Adipose tissue (tissue), 3 donors: ENCODE data around the gene CCR3. TPM values are rescaled to one million over a fixed set of nuclear protein-coding genes. Genes with fewer than 3 reads are reported as not detected.
"Not testable (repeated sequence)": the region's sequence is repeated elsewhere in the genome, so short reads cannot be mapped to it uniquely, and the experiment has no call there.

Source experiments
- H3K27ac ChIP-seq: one replicate; pipeline ENCODE4 v1.5.1; 2013; ENCODE audit warnings: low read depth, low read length
- WGBS, 3 donors: extraction: QIAGEN DNeasy Blood & Tissue Kit; methylation state at CpG; one replicate each; pipeline ENCODE4 v1.1.7; 2013; 5-methylcytosine and 5-hydroxymethylcytosine counted together
- polyA plus RNA-seq, 3 donors: library from polyadenylated mRNA; stranded (reverse); fragments of 200-250 nt; gene quantifications; one replicate each; pipeline ENCODE4 v1.2.3, GENCODE V29; 2013
- donor health status: healthy with polysubstance abuse.
- donor health status: Bipolar disorder and iron deficiency.
- donor health status: healthy.

Gene CCR3
- polyA plus RNA-seq: under 1 TPM in 1 of 3 donors, not detected in 2; 0.04 TPM

DNA sequence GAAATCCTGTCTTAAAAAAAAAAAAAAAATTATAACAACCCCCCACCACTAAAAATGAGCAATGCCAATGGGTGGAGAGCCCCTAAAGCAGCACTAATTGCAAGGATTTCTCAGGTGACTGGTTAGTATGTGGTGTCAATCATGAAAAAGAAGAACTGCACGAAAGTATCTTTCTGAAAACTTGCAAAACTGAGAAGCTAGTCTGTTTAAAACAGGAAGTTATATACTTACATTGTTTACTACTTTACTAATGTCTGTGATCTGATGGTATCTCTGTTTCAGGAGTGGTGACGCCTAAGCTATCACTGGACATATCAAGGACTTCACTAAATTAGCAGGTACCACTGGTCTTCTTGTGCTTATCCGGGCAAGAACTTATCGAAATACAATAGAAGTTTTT is at the start of gene CCR3:
Gene CCR3, plus strand, starts transcription at position 341 of the 400 bp plus-strand sequence. CDS start 22,699 bp downstream, outside the sequence.
- WGBS, 3 donors: 65 to 77% (median 72%) methylated on average over 4 of the region's 4 CpGs
- no peak within 1 kb of the TSS for H3K27ac ChIP-seq

- 70 to 92% (median 88%) methylated on average over 5 of the region's 5 CpGs for WGBS, 3 donors
Observed at GRCh38 chr3:46192939-46193338, 49.3 kb upstream of the CCR3 start.

DNA sequence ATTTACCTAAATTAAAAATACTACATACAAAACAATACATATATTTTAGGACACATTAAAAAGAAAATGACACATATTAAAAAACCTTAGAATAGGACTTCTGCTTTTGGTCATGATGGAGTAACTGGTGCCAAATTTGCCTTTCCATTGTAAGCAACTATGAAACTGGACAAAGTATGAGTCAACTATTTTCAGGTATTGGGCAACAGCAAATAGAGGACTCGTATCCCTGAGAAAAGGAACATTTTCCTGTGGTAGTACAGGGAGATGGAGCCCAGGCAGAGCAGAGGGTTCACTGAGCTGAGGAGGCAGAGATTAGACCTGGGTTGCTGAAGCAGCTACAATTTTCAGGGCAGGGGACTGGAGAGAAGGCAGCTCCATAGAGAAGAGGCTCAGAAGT is 48.8 kb upstream of the CCR3 start:
- WGBS, 3 donors: 50 to 72% (median 61%) methylated on average over 1 of the region's 1 CpG
- H3K27ac ChIP-seq: no peak overlapping the region

More at GRCh38 chr3:46192939-46193338, 49.3 kb upstream of the CCR3 start:
- no peak overlapping the region for H3K27ac ChIP-seq

GRCh38 chr3:46194868-46195553 is 47.2 kb upstream of the CCR3 start:
- H3K27ac ChIP-seq: no peak overlapping the region

GRCh38 chr3:46196261-46196957 is 45.9 kb upstream of the CCR3 start:
- H3K27ac ChIP-seq: no peak overlapping the region
- 79 to 88% (median 82%) methylated on average over 7 of the region's 7 CpGs for WGBS, 3 donors

More at GRCh38 chr3:46194868-46195553, 47.2 kb upstream of the CCR3 start:
- WGBS, 3 donors: 87 to 91% (median 87%) methylated on average over 4 of the region's 4 CpGs

DNA sequence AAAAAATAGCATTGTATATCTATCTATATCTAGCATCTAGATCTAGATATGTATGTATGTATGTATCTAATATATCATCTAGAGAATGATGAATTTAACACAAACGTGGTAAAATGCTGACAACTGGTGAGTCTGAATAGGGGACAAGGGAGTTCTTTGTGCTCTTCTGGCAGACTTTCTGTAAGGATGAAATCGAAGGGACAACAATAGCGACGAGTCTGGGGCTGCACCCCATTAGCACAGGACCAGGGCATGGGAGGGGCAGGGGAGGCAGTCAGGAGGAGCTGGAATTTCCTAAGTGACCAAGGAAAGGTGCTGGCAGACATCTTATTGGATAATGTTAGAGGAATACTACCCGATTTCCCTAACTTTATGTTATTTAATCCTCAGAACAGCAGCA is 42.0 kb upstream of the CCR3 start:
- H3K27ac ChIP-seq: no peak overlapping the region
- WGBS, 3 donors: 59 to 77% (median 76%) methylated on average over 5 of the region's 5 CpGs

DNA sequence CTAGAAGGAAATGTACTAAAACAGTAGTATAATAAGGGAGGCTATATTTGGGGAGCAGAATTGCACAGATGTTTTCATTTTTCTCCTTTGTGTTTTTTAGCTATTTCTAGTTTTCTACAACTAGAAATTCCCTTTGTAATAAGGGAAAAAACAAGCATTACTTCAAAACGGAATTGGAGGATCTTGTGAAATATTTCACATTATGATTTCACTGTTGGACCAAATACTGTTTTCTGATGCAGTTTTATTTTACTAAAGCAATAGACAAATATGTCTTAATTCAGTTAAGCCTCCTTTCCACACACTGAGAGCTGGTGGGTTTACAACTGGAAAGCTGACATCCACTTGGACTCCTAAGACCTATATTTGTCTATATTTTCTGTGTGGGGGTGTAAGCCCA is 41.5 kb upstream of the CCR3 start:
- WGBS, 3 donors: 23 to 50% (median 28%) methylated on average over 1 of the region's 1 CpG

GRCh38 chr3:46202535-46202934 is 39.7 kb upstream of the CCR3 start:
- 77 to 81% (median 79%) methylated on average over 4 of the region's 4 CpGs for WGBS, 3 donors
- H3K27ac ChIP-seq: no peak overlapping the region

More for the DNA sequence above, 41.5 kb upstream of the CCR3 start:
- no peak overlapping the region for H3K27ac ChIP-seq

DNA sequence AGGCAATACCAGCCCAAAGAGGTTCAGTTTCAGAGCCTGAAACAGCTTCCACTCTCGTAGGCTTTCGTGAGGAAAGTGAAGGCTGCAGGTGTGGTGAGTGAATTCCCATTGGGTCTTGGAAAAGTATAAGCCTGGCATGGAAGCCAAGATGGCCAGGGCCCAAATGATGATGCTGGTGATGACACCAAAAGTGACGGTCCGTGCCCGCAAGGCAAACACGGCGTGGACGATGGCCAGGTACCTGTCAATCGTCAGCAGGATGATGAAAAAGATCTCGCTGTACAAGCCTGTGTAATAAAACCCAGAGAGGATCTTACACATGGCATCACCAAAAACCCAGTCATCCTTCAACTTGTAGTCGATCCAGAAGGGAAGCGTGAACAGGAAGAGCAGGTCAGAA is 38.6 kb upstream of the CCR3 start:
- H3K27ac ChIP-seq: no peak overlapping the region
- WGBS, 3 donors: 92 to 96% (median 96%) methylated on average over 12 of the region's 12 CpGs

GRCh38 chr3:46205286-46205960 is 36.8 kb upstream of the CCR3 start:
- no peak overlapping the region for H3K27ac ChIP-seq
- 59 to 65% (median 62%) methylated on average over 2 of the region's 2 CpGs for WGBS, 3 donors

DNA sequence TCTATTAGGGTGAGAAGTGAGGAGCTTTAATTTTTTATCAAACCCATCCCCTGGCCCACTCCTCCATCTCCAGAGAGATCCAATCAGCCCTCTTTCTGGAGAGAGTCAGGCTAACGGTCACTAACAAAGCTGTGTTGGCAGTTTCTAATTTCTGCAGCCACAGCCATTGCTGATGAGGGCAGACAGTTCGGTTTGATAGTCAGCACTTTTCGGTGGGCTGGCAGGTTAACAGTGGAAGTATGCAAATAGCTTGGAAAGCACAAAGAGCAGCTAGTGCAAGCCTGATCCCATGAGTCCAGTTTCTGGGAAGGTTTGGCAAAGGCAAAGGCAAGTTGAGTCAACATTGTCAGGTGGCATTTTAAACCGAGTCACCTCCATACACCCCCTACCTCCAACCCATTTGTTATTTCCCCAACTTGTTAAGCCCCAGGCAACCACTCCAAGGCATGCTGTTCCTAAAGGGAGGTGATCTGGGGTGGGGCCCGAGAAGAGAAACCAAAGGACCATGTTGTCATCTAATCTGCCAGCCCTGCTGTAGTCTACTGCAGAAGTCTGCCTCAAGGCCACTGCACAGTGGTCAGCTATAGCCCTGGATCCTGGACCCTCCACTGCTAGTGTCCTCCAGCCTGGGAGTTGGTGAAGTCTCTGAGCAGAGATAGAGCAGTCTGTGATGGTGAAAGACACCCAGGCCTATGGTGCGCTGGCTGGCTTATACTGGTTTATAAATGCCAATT is 35.8 kb upstream of the CCR3 start:
- 69 to 73% (median 69%) methylated on average over 6 of the region's 6 CpGs for WGBS, 3 donors

DNA sequence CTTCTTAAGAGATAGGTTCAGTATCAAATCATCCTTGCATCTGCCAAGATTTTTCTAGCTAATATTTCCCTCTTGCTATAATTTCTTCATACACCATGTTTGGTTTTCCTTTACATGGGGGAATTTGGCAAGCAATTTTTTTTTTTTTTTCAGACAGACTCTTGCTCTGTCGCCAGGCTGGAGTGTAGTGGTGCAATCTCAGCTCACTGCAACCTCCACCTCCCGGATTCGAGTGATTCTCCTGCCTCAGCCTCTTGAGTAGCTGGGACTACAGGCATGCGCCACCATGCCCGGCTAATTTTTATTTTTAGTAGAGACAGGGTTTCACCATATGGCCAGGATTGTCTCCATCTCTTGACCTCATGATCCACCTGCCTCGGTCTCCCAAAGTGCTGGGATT is 34.7 kb upstream of the CCR3 start:
- WGBS, 3 donors: 68 to 84% (median 74%) methylated on average over 6 of the region's 6 CpGs
- H3K27ac ChIP-seq: not testable (repeated sequence)

More for the DNA sequence above, 35.8 kb upstream of the CCR3 start:
- H3K27ac ChIP-seq: no peak overlapping the region

GRCh38 chr3:46208167-46208704 is 34.0 kb upstream of the CCR3 start, which contains the start of gene CCR1:
CCR1 (minus strand) TSS chr3:46208313; CDS start chr3:46204313, 4,000 bp downstream.
- H3K27ac ChIP-seq: no peak within 1 kb of the TSS
- WGBS, 3 donors: 12 to 21% (median 15%) methylated on average over 3 of the region's 3 CpGs

DNA sequence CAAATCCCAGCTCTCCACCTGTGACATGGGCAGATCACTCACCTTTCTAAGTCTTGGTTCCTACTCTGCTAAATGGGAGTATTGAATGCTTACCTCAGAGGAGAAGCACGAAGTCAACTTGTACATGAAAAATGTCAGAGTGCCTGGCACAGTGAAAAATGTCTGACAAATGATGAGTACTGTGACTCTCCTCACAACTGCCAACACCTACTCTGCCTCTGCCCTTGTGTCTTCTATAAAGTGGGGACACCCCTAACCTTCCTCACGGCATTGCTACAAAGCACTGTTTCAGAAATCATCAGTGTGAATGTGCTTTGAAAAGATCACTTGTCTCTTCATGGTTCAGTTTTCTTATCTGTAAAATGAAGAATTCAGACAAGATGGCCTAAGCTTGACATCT is 33.2 kb upstream of the CCR3 start:
- WGBS, 3 donors: 45 to 68% (median 49%) methylated on average over 2 of the region's 2 CpGs
- no peak overlapping the region for H3K27ac ChIP-seq

GRCh38 chr3:46209746-46210470 is 32.4 kb upstream of the CCR3 start:
- H3K27ac ChIP-seq: no peak overlapping the region
- WGBS, 3 donors: 76 to 85% (median 79%) methylated on average over 3 of the region's 3 CpGs

- H3K27ac ChIP-seq: no peak overlapping the region
- 66 to 76% (median 68%) methylated on average over 6 of the region's 6 CpGs for WGBS, 3 donors
Observed at GRCh38 chr3:46212101-46212500, 30.2 kb upstream of the CCR3 start.

DNA sequence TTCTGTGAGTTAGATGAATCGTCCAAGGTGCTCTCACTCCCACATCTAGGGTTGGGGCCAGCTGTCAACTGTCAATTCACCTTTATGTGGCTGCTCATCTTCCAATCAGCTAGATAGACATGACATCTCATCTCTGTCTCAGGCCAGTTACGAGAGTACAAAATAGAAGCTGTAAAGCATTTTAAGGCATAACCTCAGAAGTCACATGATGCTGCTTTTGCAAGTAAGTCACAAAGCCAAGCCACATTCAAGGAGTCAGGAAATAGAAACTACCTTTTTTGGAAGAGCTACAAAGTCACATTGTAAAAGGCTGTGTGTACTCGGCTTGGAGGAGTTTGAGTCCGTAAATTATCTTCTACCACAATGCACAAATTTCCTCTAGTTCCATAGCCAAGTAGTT is 29.1 kb upstream of the CCR3 start:
- 47 to 73% (median 50%) methylated on average over 4 of the region's 4 CpGs for WGBS, 3 donors
- no peak overlapping the region for H3K27ac ChIP-seq
